Measurements from ENCODE around the gene GATA2.

Gene GATA2

DNA sequence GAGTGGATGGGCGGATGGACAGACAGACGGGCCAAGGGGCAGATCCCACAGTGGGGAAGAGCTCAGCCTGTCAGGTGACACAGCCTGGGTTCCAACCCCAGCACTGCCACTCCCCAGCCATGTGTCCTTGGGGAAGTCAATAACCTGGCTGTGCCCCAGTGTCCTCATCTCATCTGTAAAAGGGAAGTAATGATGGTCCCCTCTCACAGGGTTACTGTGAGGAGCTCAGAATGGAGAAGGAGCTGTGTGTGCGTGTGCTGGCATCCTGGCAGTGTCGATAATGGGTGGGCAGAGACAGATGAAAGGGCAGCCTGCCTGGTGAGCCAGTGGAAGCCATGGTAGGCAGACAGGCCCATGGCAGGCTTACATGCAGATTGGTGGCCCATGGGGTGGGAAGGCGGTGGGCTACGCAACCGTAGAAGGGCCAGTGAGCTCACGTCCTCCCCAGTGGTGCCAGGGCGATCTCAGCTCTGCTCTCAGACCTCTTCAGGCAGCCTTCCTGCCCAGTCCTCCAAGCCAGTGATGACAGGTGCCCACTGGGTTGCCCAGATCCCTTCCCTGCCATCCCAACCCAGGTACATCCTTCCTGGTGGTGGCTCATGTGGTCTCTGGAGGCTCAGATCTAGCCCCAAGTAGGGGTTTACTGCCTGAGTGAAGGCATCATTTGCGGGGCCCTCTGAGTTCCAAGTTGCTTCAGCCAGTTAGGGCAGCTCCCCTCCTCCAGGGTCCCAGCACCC lies 24.0 kb downstream of the GATA2 start:
- no peak for DNase-seq
- Histone ChIP-seq H3K27me3 (no peaks in the 10 kb centered on the region), H3K4me3 (ENCODE audit: low read depth, low read length) (no peak overlapping the region), H3K9me3 (no peaks in the 10 kb centered on the region), H3K4me1 (peaks cover 82% of the 10 kb centered on the region), H3K36me3 (no peaks in the 10 kb centered on the region)
- TF ChIP-seq, protein P1, sequence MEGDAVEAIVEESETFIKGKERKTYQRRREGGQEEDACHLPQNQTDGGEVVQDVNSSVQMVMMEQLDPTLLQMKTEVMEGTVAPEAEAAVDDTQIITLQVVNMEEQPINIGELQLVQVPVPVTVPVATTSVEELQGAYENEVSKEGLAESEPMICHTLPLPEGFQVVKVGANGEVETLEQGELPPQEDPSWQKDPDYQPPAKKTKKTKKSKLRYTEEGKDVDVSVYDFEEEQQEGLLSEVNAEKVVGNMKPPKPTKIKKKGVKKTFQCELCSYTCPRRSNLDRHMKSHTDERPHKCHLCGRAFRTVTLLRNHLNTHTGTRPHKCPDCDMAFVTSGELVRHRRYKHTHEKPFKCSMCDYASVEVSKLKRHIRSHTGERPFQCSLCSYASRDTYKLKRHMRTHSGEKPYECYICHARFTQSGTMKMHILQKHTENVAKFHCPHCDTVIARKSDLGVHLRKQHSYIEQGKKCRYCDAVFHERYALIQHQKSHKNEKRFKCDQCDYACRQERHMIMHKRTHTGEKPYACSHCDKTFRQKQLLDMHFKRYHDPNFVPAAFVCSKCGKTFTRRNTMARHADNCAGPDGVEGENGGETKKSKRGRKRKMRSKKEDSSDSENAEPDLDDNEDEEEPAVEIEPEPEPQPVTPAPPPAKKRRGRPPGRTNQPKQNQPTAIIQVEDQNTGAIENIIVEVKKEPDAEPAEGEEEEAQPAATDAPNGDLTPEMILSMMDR (IDR thresholded peaks at IDR 0.05; ENCODE audit: low read depth, low read length), result no peak

DNA sequence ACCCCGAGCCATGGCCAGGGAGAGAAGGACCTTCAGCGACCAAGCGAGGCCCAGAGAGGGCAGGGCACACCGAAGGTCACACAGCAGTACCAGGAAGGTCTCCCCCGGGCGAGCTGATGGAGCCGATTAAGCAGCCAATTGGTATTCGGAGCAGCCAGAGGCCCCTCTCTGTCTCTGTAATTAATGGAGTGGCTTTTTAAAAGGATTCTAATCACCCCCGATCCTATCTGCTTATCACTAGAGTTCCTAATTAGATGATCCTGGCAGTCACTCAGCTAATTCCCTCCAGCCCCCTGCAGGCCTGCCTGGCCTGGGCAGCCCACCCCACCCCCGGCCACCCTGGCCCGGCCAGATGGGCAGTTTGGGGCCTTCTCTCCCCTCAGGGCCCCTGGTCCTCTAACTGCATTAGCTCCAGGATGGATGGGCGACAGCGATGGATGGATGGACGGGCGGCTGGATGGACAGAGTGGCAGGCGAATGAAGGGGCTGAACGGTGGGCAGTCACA lies 24.7 kb downstream of the GATA2 start:
- Histone ChIP-seq H3K27me3 (no peaks in the 10 kb centered on the region), H3K9me3 (no peaks in the 10 kb centered on the region), H3K4me1 (peaks cover 76% of the 10 kb centered on the region), H3K4me3 (ENCODE audit: low read depth, low read length) (no peak overlapping the region), H3K36me3 (no peaks in the 10 kb centered on the region)
- peak; percentile 91 for DNase-seq
- TF ChIP-seq, protein P1 (IDR thresholded peaks at IDR 0.05; ENCODE audit: low read depth, low read length), result no peak

DNA sequence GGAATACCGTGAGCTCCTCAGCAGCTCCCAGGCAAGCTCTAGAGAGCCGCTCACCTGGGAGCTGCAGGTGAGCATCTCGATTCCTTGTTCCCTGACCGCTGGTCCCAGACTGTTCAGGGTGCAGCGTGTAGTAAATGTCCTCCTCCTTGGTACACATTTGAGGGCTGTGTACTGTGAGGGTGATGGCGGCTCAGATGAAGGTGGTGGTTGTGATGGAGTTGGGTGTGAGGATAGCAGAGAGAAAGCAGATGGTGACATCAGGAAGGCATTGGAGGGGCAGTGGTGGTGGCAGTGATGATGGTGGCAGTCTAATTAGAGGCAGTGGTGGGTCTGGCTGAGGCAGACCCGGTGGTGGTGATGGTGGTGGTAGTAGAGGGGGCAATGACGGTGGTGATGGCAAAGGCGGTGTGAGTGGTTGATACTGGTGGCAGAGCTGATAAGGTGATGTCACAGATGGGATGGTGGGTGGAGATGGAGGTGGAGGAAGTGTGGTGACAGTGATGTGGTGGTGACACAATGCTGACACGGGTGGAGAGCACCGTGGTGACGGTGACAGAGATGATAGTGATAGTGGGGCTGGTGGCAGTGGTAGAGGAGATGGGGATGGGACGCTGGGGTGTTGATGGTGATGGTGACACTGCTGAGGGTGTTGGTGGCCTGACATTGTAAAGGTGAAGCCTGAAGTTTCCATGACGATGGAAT lies 26.0 kb downstream of the GATA2 start, which contains the start of gene DNAJB8:
Gene DNAJB8 (minus strand): TSS at position 51 of the 702 bp plus-strand sequence. CDS start 3,645 bp downstream, outside the sequence.
- Histone ChIP-seq H3K9me3 (no peaks in the 10 kb centered on the region), H3K4me3 (ENCODE audit: low read depth, low read length) (no peak within 1 kb of the TSS), H3K36me3 (no peaks in the 10 kb centered on the region), H3K4me1 (peaks cover 62% of the 10 kb centered on the region), H3K27me3 (no peaks in the 10 kb centered on the region)
- TF ChIP-seq, protein P1 (IDR thresholded peaks at IDR 0.05; ENCODE audit: low read depth, low read length), result no peak
- no peak for DNase-seq

DNA sequence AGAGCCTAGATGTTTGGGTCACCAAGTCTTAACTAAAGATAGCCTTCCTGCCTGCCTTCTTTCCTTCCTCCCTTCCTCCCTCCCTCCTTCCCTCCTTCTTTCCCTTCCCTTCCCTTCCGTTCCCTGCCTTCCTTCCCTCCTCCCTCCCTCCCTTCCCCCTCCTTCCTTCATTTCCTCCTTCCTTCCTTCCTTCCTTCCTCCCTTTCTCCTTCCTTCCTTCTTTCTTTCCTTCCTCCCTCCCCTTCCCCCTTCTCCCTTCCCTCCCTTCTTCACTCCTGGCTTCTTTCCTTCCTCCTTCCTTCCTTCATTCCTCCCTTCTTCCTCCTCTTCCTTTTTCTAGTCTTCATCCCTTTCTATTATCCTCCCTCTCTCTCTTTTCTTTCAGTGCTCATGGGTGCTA lies 28.3 kb downstream of the GATA2 start:
- Histone ChIP-seq H3K36me3 (no peaks in the 10 kb centered on the region), H3K4me1 (peaks cover 50% of the 10 kb centered on the region), H3K27me3 (no peaks in the 10 kb centered on the region), H3K9me3 (no peaks in the 10 kb centered on the region), H3K4me3 (ENCODE audit: low read depth, low read length) (no peak overlapping the region)
- no peak for DNase-seq
- TF ChIP-seq, protein P1 (IDR thresholded peaks at IDR 0.05; ENCODE audit: low read depth, low read length), result no peak

DNA sequence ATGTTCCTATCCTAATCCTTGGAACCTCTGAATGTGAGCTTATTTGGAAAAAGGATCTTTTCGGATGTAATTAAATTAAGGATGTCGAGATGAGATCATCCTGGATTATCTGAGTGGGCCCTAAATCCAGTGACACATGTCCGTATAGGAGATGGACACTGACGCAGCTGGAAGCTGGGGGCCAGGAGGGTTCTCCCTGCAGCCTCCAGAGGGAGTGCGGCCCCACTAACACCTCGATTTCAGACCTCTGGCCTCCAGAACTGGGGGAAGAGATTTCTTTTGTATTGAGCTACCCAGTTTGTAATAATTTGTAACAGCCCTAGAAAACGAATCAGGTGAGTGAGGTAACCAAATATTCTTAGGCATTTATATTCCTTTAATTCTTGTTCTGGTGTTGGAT lies 28.8 kb downstream of the GATA2 start:
- TF ChIP-seq, protein P1 (IDR thresholded peaks at IDR 0.05; ENCODE audit: low read depth, low read length), result peak; percentile 29; the same call in 1 of the 2 replicates
- H3K36me3 ChIP-seq, result no peaks in the 10 kb centered on the region
- H3K4me3 ChIP-seq (ENCODE audit: low read depth, low read length), result no peak overlapping the region
- peaks cover 51% of the 10 kb centered on the region for H3K4me1 ChIP-seq
- H3K27me3 ChIP-seq, result no peaks in the 10 kb centered on the region
- DNase-seq, result no peak
- H3K9me3 ChIP-seq, result no peaks in the 10 kb centered on the region

DNA sequence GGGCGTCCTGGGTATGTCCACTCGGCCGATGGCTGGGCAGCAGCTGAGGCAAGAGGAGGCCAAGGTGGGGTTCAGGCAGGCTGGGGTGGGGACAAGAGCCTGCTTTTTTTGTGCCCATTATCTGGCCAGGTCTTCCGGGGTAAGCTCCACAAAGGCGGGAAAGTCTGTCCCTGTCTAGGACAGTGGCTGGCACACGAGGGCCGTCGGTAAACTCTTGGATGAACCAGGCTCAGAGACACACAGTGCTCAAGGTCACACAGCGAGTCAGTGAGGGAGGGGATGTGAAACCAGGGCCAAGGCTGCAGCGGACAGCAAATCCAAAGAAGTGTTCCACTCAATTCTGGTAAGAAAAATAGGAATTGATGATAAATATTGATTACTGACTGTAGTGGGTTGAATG lies 29.2 kb downstream of the GATA2 start:
- Histone ChIP-seq H3K27me3 (no peaks in the 10 kb centered on the region), H3K4me3 (ENCODE audit: low read depth, low read length) (no peak overlapping the region)

More for the DNA sequence above, 29.2 kb downstream of the GATA2 start:
- TF ChIP-seq, protein P1 (IDR thresholded peaks at IDR 0.05; ENCODE audit: low read depth, low read length), result no peak
- no peak for DNase-seq
- H3K4me1 ChIP-seq, result peaks cover 50% of the 10 kb centered on the region
- H3K9me3 ChIP-seq, result no peaks in the 10 kb centered on the region
- no peaks in the 10 kb centered on the region for H3K36me3 ChIP-seq
